TTC549 (cell line): ENCODE measurements around the gene NRXN3.

Source experiments
- FAIRE-seq: peaks from 2 replicates; lab custom pipeline; 2012; peaks lifted over from hg19 to GRCh38; lab: Jason Lieb, UNC

Gene NRXN3

DNA sequence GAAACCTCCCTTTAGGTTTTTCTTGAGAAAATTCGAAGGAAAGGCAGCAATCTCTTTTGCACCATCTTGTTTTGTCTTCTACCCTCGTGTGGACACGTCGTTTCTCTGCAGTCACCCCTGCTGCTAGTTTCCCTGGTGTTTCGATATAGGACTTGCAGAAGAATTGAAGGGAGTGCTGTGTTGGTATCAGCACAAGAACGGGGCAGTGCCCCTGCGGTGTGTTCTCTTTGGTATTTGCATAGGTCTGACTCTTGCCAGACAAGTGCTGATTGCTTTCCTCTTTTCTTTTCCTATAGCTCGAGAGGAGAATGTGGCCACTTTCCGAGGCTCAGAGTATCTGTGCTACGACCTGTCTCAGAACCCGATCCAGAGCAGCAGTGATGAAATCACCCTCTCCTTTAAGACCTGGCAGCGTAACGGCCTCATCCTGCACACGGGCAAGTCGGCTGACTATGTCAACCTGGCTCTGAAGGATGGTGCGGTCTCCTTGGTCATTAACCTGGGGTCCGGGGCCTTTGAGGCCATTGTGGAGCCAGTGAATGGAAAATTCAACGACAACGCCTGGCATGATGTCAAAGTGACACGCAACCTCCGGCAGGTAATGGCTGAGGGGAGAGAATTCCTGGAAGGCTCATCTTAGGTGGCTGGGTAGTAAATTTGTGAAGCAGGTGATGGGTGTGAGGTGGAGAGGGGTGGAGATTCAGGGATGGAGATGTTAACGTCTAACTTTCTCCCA is 474.8 kb downstream of the NRXN3 start:
- no peak for FAIRE-seq

DNA sequence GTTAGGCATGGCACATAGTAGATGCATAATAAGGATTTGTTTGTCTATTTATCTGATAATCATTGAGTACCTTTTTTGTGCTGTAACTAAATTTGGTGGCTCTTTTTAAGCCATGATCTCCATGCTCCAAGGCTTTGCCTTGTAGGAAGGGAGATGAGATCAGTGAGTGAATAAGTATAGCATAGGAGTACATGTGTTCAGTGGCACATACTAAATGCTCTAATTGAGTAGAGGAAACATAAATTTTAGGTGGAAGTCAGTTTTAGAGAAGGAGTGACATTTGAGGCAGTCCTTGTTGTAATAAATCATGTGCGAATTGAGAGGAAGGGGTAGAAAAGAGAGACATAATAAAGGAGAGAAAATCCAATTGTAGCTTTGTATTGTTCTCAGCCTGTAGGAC is 482.6 kb downstream of the NRXN3 start:
- no peak for FAIRE-seq

DNA sequence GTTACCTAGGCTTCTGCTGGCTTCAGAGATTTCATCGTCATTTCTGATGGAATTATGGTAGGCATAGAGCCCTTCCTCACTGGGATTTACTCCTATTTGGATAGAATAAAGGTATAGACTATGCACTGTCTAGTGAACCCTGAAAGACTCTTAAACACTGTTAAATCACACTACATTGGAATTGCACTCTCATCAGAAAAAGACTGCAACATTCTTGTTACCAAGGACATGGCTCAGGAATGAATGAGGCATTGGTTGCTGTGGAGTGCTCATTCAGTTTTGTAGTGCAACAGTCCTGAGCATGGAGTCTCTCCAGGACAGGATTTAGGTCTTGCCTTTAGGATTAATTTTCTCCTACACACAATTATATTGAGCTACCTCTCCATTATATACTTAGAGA is 483.0 kb downstream of the NRXN3 start:
- FAIRE-seq = no peak

DNA sequence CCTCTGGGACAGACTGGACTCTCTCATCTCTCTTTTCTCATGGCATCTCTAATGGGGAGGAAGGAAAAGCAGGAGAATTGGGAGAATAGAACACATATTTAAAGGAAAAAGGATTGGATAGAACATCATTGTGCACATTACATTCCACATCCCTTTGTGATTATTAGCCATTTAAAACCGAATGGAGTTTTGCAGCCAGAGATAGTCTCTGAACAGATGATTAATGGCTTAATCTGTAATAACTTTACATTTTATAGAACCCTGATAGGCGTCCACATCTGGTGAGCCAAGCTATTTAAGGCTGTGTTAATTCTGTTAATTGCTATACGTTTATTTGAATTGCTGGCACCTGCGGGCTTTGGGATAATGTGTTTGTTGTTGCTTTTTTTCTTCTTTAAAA is 487.3 kb downstream of the NRXN3 start:
- FAIRE-seq = no peak

DNA sequence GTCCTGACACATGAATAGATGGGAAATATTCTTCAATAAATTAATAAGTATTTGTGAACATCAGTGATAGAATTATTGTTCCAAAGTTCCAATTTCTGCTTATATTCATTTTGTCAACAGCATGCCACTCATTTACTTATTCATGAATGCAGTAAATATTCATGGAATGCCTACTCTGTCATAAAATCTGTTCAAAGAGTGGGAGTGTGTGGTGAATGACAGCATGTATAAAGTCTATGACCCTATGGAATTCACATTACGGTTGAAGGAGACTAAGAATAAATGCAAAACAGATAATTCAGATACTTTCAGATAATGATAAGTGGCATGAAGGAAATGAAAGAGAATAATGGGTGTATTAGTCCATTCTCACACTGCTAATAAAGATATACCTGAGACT is 494.7 kb downstream of the NRXN3 start:
- FAIRE-seq = no peak

DNA sequence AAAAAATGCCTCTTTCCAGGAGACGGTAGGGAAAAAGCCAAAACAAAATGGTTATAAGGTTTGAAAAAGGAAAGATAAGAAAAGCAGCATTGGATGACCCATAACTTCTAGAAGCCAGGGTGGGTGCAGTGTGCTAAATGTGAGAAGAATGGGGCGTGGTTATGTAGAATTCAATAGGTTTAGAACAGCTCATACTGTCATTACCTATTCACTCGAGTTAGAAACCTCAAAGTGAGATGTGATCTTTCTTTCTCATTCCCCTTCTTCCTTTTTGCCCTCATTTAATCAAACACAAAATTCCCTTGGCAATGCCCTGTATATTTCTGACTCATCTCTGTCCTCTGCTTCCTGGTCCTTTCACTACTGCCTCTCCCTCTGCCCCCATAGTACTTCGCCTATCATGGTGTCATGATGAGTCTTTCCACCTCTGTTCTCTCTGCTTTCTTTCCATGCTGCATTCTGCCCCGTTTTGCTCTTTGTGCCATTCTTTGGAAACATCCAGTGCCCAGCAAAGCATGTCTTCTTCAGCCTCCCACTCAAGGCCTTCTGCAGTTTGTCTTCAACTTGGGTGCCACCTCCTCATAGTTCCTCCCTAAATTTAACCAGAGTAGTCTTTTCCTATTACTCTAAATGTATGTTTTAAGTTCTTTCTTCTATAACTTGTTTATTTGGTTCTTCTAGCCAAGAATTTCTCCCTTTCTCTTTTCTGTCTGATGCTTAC is 496.3 kb downstream of the NRXN3 start:
- FAIRE-seq = no peak

DNA sequence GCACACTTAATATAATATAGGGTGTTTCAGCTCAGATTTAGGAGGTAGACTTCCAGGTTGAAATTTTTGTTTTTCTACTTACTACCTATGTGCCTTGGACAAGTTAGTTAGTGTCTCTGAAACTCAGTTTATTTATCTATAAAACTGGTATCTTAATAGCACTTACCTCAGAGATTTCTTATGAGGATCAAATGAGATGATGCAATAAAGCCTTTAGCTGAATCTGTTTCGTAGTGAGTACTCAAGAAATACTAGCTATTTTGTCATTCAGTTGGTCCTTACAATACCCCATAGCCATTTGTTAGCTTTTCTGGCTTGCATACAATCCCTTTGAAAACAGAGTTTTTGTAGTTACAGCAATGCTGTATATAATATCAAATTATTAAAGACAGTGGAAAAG is 497.0 kb downstream of the NRXN3 start:
- no peak for FAIRE-seq

DNA sequence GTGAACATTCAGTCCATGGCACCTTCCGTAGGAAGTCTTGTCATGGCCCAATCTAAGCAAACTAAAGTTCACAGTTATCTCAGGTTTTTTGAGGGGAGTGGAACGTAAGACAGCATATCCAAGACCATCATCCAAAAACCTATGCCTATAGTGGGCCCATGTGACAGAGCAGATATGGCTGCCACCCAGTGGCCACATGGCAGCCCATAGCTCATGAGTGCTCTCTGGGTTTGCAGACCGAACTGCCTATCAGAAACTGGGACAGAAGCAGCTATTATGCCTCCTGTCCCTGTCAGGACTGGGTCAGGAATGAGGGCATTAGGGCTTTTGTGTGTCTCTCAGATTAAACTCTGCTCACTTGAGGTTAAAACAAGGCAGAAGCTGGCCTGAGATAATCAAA is 503.7 kb downstream of the NRXN3 start:
- no peak for FAIRE-seq

DNA sequence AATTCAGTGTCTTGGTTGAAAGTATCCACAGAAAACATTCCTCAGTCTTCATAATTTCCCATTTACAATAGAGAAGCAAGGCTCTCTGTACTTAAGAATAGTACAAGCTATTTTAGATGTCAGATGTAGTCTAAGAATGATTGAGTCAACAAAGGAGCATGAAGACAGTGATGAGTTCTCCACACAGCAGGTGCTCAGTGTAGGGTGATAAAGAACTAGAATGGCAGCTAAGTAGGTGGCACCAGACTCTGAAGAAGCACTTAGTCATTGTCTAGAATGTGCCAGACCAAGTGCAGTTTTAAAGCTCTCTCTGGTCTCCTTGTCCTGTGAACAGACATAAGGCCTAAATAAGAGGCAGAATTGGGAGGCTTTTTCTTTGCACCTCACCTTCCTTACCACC is 504.6 kb downstream of the NRXN3 start:
- FAIRE-seq = no peak

DNA sequence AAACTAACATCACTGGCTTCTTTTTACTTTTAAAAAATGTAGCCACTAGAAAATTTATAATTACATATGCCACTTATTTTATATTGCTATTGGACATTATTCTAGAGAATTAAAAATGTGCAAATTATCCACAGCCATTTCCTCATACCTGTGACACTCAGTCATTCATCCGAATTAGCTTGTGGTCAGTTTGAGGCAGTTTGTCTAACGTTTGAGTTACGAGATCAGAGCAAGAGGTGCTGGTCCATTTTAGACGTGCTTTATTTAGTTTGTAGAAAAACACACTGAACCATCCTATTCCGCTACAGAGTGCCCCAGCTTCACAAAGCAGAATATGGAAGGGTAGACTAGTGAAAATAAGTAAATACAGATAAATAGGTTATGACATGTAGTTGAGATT is 513.0 kb downstream of the NRXN3 start:
- no peak for FAIRE-seq

DNA sequence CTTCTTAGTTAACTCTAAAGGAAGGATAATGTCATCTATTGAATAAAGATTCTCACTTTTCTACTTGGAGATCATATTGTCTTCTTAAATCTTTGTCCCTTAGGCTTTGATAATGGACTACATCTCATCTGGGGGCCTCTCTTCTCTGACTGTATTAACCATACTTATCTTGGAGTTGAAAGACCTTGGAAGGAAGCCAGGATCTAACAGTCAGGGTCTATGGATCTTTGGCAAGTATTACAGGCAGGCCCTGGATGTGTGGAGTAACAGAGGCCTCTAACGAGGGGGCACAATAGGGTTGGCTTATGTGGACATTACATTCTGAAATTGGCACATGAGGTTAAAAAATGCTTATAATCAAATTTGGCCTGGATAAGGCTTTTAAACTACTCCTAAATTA is 513.8 kb downstream of the NRXN3 start:
- no peak for FAIRE-seq

DNA sequence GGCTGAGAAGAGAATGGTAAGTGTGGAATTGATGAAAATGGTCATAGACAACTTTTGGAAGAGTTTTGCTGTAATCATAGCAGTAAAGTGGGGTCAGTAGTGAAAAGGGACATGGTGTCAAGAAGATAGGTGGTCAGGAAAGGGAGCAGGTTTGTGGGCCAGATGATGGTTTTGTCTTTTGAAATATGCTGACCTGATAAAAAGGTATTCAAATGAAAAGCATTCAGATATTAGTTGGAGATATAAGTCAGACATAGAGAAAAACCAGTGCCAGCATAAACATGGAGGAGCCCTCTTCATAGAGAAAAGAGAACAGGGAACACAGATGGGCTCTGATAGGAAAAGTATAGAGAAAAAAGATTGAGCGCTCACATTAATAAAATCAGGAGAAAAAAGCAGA is 518.3 kb downstream of the NRXN3 start:
- no peak for FAIRE-seq

DNA sequence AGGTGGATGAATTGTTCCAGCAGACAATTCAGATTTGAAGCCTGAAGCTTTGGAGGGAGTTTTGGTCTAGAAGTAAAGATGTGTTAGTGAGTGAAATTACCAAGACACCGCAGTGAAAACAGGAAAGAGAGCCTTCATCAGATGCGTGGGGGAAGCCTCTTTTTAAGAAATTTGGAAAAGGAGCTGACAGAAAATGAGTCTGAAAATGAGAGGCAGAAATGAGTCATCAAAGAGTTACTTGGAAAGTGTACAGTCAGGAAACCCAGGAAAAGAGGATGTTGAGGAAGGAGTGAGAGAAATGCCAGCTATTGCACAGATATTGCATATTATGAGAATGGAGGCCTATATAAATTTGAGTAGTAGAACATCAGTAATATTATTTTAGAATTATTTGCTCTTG is 520.7 kb downstream of the NRXN3 start:
- FAIRE-seq = no peak

DNA sequence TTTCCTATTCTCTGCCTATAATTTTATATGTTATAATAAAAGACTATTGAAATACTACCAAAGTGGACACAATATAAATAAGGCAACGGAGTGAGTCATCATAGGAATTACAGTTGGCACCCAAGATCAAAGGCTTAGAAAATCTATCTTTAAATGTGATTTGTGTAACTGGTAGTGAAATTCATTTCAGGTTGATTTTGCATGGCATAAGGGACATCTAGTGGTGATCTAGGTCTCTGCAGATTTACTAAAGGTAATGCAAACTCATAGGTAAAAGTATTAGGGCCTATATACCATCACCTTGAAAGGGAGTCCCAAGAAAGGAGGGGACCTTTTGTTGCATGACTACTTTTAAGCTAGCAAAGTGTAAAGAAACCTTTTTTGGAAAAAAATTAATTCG is 527.2 kb downstream of the NRXN3 start:
- FAIRE-seq = no peak

DNA sequence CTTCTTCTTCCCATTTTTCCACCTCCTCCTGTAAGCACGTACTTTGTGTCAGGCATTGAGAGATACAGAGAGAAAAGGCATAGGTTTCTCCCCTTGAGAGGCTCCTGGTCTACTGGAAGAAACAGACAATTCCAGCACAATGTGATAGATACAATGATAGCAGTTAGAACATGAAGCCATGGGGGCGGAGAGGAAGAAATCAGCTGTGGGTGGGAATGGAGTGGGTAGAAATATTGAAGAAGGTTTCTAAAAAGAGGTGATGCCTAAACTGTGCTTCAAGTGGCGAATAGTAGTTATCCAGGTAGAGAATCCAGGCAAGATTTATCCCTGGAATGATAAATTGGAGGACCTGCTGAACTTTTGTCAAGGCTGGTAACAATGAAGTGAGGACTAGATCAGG is 528.8 kb downstream of the NRXN3 start:
- FAIRE-seq = no peak

DNA sequence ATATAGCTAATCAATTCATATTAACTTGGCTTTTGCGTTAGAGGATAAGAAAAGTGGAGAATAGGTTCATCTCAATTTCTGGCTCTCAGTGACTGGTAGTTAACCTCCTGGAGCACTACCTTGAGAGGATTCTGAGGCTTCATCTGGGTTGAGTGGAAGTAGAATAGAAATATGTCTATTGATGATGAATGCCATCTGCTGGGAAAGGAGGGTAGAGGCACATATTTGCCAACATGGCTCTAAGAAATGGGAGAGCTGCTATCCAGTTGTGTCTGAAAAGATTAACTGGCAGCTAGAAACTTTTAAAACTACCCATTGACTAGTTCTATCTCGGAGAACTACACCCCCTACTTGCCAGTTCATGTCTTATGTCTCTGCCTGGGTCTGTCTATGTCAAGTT is 530.1 kb downstream of the NRXN3 start:
- no peak for FAIRE-seq

DNA sequence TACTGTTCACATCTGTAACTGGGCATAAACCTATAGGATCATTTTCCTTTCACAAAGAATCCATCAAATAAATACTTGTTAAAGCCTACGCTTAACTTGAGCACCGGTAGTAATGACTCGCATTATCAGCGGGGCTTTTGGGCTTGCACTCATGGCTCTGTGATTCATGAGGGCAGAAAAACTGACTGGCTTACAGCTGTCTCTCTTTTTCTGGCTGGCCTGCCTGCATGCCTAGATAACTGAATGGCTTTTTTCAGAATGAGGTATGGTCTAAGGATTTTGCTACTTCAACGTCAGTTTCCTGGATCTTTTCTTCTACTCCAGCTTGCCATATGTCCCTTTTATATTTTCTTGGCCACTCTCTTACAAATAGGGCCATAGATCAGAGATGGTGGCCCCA is 531.1 kb downstream of the NRXN3 start:
- no peak for FAIRE-seq

DNA sequence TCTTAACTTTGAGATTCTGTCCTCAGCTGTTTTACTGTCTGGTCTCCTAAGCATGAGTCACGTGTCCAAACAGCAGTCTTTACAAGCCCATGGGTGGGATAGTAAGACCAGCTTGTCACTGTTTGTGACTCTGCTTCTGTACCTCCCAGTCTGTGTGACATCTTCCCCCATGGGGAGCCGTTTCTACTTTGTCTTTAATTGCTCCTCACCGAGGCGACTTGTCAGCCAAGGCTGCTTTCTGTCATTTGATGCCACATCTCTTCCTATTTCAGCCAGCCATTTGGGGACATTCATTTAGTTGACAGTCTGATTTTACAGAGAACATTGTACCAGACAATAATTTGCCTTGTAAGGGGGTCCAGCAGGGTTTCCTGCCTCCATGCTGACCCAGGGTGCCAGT is 534.8 kb downstream of the NRXN3 start:
- no peak for FAIRE-seq

DNA sequence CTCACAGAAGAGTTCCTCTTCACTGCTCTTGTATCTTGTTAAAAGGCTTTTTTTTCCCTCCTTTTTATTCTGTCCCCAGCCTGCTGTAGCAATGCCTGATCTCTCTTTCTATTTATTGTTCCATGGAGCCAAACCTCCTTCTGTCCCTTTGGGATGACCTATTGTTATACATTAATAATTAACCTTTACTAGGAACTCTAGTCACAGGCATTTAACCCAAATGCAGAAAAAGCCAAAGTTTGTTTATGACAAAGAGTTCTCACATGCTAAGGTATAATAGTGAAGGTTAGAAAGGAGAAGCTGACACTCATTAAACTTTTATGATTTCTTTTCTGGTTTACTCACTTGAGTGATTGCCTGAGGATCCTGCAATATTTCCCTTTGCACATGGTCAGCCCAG is 535.8 kb downstream of the NRXN3 start:
- no peak for FAIRE-seq

DNA sequence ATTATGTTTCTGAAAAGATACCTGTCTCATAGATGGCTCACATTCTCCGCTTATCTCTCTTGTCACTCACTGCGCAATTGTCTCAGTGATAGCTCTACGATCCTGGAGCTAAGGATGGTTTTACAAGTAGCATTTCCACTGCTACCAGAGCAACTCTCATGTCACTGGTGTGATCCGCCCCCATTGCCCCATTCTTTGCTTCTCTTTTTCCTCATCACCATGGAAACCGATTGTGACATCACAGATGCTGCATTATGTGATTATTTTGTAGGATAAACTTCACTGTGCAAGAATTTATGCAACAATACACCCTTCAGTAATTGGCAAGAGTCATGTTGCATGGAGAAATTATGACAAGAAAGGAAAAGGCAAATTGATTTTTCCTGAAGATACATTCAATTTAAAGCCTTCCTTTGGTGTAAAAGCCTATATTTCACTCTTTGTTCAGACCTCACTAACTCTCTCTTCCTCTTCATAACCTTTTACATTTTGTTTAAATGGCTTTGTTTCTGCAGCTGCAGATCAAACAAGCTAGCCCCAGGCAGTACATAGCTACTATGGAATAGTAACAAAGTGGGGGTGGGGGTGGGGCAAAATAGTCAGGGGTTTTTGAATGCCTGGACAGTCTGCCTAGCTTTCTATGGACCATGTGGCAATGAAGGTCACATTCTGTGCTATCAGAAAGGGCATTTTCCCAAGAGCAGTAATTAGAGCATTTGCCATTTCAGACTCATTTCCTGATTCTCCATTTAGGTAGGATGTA is 539.8 kb downstream of the NRXN3 start:
- no peak for FAIRE-seq

DNA sequence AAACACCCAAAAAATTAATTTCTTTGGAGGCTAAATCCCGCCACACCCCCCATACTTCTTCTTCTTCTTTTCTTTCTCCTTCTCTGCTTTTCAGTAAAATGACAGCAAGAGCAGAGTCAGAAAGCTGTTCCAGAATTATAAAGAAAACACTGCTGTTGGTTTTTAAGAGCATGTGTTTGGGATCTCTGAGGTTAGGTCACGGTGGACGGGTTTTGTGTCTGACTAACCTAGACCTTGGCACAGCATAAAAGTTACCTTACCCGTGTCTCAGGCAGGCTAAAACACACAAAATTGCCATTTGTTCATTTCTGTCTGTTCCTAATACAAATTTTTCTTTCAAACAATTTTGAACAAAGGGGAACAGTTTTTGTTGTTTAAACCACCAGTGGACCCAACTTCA is 540.8 kb downstream of the NRXN3 start:
- no peak for FAIRE-seq

DNA sequence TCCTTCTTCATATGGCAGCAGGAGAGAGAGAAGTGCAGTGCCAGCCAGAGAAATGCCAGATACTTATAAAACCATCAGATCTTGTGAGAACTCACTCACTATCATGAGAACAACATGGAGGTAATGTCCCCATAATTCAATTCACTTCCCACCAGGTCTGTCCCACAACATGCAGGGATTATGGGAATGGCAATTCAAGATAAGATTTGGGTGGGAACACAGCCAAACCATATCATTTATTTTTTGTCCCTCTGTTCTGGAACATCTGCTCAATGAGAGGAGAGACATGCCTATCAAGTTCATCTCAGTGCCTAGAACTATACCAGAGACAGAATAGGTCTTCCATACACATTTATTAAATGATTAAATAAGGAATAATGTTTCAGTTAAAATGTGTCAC is 543.5 kb downstream of the NRXN3 start:
- FAIRE-seq = no peak

DNA sequence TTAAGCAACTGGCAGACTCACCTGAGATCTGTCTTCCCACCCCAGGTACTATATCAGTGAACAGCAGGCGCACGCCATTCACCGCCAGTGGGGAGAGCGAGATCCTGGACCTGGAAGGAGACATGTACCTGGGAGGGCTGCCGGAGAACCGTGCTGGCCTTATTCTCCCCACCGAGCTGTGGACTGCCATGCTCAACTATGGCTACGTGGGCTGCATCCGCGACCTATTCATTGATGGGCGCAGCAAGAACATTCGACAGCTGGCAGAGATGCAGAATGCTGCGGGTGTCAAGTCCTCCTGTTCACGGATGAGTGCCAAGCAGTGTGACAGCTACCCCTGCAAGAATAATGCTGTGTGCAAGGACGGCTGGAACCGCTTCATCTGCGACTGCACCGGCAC is 544.5 kb downstream of the NRXN3 start:
- no peak for FAIRE-seq
